Measurements from ENCODE around the gene FSCN2.

FSCN2 gene

DNA sequence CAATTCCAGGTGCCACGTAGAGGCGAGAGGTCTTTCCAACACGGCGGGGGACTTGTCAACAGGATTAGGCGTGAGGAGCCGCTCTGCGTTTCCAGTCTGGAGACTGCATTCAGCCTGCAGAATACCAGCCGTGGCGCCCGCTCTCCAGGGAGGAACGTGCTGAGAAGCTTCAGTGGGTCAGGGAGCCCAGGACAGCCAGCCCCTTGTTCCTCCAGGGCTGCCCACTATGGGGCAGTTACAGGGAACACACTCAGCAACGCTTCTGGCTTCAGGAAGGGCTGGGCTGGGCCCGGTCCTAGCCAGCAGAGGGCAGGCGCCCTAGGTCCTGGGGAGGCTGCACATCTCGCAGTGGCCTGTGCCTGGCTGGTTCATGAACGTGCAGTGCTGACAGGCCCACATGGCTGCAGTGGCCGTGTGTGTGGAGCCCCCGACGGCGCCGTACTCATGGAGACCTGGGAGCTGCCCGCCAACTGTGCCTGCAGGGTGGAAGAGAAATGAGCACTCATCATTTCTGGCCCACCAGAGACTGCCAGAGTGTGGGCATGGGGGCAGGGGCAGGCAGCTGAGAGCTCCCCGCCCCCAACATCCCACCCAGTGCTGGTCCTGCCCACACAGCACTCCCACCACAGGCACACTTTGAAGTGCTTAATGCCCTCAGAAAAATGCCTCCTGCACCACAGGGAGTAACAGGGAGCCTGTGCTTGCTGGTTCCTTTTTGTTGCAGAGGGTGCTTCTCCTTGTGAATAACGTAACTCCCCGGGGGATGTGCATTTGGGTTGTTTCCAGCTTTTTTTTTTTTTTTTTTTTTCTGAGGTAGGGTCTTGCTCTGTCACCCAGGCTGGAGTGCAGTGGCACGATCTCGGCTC is 31.0 kb downstream of the FSCN2 start:
- no peak for DNase-seq

DNA sequence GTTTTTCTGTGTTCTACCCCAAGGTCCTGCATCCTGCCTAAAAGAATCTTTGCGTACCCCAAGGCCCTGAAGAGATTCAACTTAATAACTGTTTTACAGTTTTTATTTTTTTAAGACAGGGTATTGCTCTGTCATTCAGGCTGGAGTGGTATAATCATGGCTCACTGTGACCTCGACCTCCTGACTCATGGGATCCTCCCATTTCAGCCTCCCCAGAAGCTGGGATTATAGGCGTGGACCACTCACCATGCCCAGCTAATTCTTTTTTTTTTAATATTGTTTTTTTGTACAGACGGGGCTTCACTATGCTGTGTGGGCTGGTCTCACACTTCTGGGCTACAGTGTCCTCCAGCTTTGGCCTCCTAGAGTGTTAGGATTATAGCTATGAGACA is 33.3 kb downstream of the FSCN2 start:
- DNase-seq: no peak

- no peak for DNase-seq
Measured at GRCh38 chr17:81563861-81564586, 35.8 kb downstream of the FSCN2 start.

- no peak for DNase-seq
Measured at GRCh38 chr17:81564778-81565177, 36.6 kb downstream of the FSCN2 start.

DNA sequence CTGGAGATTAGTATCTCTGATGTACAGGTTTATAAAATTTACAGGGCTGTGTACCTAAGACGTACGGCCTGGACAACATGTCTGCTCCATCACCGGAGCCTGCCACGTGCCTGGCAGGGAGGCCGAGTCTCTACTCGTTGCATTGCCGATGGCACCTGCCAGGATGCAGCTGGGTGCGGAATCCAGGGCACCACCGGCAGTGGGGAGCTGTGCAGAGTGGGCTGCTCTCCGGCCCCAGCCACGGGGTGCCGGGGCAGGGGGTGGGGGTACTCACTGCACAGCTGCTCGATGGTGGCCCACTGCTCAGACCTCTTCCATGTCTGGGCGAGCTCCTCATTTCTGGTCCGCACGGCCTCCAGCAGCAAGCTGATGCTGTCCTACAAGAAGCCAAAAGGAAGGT is 37.1 kb downstream of the FSCN2 start:
- no peak for DNase-seq

- DNase-seq: no peak
Measured at GRCh38 chr17:81566461-81567126, 38.4 kb downstream of the FSCN2 start.

DNA sequence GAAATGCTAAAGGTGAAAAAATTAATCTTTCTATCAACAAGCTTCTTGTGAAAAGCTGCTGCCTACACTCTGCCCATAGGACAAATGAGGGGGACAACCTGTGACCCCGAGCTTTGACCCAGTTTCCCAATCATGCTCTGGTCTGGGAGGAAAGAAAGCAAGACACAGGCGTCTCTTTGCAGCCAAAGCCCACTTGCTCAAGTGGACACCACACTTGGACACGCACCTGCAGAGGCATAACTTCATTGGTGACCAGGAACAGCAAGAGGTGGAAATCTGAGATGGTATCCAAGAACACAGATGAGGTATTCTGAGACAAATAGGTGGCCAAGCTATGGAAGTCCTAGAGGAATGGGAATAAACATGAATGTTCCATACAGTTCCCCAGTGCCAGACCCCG is 39.0 kb downstream of the FSCN2 start:
- no peak for DNase-seq

DNA sequence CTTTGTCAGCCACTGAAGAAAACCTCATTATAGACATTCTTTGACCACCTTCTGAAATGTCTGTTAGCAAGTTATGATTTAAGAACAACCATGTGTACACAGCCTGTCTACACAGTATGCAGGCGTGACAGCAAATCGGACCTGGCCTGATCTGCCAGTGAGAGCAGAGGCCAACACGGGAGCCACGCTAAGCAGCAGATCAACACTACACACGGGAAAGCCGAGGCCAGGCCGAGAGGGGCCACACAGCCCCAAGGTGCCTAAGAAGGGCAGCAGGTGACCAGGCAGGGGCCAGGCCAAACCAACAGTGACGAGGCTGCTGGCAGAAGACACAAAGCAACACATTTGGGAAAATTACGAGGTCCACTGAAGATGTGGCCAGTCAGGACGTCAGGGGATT is 40.2 kb downstream of the FSCN2 start:
- no peak for DNase-seq

- DNase-seq: no peak
Measured at GRCh38 chr17:81569986-81570514, 41.9 kb downstream of the FSCN2 start.

DNA sequence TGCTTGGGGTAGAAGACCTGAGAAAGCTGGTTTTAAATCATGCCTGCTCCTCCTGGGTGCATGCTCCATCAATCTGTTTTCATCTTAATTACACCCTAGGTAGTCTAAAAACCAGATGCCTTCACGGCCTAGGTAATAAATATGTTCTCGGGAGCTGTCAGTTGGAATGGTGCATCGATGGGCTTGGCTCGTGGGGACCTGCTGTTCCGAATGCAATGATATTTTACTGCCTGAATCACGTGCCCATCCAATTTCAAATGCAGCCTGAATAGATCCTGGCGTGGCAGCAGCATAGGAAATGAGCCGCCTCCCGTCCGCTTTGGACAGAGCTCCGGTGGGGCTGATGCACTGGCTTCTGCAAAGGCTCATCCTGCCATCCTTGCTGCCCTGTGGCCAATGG is 42.8 kb downstream of the FSCN2 start:
- DNase-seq: no peak

- DNase-seq: no peak
Measured at GRCh38 chr17:81572563-81573168, 44.5 kb downstream of the FSCN2 start.

DNA sequence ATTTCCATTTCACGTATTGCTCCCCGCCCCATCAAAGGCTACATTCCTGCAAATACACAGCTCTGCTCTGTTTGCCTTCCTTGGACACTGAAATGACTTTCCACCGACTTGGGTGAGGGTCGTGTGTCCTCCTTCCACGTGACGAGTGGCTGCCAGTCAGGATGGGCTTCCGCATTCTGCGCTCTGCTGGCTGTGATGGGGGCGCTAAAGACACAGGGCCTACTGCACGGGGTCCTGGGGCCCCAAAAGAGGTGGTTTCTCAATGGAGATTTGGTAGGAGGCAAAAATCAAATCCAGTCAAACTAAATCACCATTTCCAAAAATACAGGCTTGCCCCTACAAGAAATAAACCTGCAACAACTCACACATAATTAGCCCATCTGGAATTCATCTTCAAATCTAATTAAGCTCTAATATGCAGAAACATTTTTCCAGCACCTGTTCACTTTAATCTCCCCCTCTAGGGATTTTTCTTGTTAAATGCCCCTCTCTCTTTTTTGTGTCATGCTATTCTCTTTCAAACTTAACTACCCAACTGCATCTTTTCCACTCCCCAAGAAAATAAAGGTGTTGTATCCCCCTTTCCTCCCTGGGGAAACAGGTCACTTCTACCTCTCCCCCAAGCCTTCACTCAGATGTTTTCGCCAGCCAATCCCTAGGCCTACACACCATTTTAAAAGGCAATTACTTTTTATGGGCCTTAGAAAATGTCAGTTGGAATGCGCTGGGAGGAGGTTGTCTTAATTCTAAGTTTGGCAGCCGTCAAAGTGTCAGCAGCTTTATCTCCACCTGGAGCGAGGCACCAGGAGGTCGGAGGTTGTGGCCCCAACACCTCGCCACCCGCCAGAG is 45.8 kb downstream of the FSCN2 start:
- DNase-seq: no peak

DNA sequence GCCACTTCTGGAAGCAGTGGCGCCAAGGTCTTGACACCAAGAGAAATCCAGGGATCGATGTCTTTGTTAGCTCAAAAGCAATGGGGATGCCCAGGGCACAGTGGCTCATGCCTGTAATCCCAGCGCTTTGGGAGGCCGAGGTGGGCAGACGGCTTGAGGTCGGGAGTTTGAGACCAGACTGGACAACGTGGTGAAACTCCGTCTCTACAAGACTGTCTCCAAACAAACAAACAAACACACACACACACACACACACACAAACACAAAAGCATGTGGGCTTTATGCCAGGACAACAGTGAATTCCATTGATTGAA is 46.4 kb downstream of the FSCN2 start:
- no peak for DNase-seq

GRCh38 chr17:81575836-81576235 is 47.7 kb downstream of the FSCN2 start:
- no peak for DNase-seq

- DNase-seq: no peak
Measured at GRCh38 chr17:81576621-81577277, 48.6 kb downstream of the FSCN2 start.

DNA sequence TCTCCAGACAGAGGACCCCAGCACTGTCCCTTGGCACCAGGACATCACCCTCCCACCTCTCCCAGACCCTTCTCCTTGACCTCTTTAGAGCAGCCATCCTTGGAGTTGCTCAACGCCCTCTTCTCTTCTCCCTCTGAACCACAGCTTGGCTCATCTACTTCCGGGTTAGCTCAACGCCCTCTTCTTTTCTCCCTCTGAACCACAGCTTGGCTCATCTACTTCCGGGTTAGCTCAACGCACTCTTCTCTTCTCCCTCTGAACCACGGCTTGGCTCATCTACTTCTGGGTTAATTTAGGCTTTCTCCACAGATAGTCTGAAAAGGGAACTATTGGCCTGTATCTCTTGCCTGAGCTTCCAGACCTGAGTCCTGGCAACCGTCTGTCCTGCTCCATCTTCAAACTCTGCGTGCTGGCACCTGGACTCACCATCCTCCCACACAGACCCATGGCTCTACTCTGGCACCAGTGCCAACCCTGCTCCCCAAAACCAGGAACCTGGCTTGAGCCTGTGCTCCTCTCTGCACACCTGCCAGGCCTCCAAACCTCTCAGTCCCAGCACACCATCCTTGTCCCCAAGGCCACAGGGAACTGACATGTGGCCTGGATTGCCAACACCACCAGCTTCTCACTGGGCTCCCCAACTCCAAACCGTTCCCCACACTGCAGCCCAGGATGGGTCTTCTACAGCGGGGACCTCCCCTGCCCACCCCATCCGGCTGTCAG is 49.3 kb downstream of the FSCN2 start:
- no peak for DNase-seq

GRCh38 chr17:81578038-81578441 is 49.9 kb downstream of the FSCN2 start:
- DNase-seq: no peak

GRCh38 chr17:81578561-81579225 is 50.5 kb downstream of the FSCN2 start:
- DNase-seq: no peak

DNA sequence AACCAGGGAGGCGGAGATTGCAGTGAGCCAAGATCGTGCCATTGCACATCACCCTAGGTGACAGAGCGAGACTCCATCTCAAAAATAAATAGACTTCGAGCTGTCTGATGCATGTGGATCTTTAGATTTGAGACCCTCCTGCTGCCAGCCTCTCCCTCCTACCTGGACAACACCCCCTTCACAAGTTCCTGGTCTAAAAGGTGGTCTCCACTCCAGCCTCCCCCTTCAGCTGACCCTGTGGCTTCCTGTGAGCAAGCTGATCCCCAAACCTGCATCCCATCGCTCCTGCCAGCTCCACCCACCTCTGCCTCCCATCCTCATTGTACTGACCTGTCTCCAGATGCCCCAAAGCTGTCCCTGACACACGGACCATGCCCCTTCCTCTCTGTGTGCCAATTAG is 51.1 kb downstream of the FSCN2 start:
- no peak for DNase-seq

- no peak for DNase-seq
Measured at GRCh38 chr17:81579821-81580321, 51.7 kb downstream of the FSCN2 start.

Measured in CD4-positive, alpha-beta T cell treated with Interleukin-17A for 1 hour (primary cell).